GM23248 (cell line): ENCODE results near the gene KCNMA1.

Experiments
- EZH2 ChIP-seq: fragments of 200-600 bp; sonication (generic); IDR thresholded peaks from 2 replicates; pipeline ENCODE4 v1.6.1; 2018; ENCODE audit warnings: antibody characterized with exemption, mild to moderate bottlenecking; ENCODE audit not compliant: insufficient read depth, poor library complexity, severe bottlenecking
- EZH2phosphoT487 ChIP-seq: fragments of 200-600 bp; sonication (generic); IDR thresholded peaks from 2 replicates; pipeline ENCODE4 v1.6.1; 2018; ENCODE audit warnings: antibody characterized with exemption, moderate library complexity, mild to moderate bottlenecking, low read depth; ENCODE audit not compliant: insufficient read depth

DNA sequence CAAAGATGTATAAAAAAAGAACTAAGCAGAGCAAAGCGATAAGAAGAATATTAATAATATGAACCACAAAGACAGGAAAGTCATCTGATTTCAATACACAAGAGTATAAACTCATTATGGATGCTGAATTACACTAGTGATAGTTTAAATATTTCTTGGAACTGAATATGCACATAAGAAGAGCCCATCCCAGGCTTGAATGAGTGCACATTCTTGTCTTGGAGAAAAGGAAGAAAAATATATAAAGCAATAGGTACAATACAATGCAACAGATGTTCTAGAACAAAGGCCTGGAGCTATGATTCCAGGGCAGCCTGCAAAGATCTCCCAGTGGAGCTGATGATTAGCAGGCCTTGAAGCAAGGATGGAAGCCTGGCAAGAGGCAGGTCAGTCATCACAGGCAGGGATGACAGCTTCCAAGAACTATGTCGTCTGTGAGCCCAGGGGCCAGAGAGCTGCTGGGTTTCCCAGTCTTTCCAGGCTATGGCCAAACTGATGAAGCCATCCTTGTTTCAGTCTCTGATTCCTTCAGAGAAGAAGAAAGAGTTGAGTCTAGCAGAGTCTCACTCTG is 277.6 kb downstream of the KCNMA1 start:
- TF ChIP-seq EZH2 (no peak), EZH2phosphoT487 (no peak)
